CD14-positive monocyte (primary cell): ENCODE results near the gene GARIN6. TPM values are rescaled to one million over a fixed set of nuclear protein-coding genes. Genes with fewer than 3 reads are reported as not detected.
"Not testable (repeated sequence)": the region's sequence is repeated elsewhere in the genome, so short reads cannot be mapped to it uniquely, and the experiment has no call there.

ENCODE experiments used
- DNase-seq, 3 donors: peaks; one replicate each; pipeline ENCODE4 v3.0.0-alpha.2; 2011 to 2022
- H2AFZ ChIP-seq: 2 replicates; pipeline ENCODE4 v1.6.0; 2012; ENCODE audit warnings: mild to moderate bottlenecking, low read depth, low read length, inconsistent platforms; ENCODE audit not compliant: insufficient read depth, poor library complexity, severe bottlenecking
- H3K27ac ChIP-seq, 2 donors: 1 replicate in 1 of 2; 2 replicates in 1 of 2; pipeline ENCODE4 v1.5.1; 2012 to 2013; ENCODE audit warnings: low read length in 2 of 2, control low read depth in 1 of 2, inconsistent platforms in 1 of 2, low read depth in 1 of 2, mild to moderate bottlenecking in 1 of 2
- H3K27me3 ChIP-seq, 2 donors: one replicate each; pipeline versions ENCODE4 v1.6.0 to v1.6.1; 2011 to 2013; ENCODE audit warnings: low read length in 2 of 2; ENCODE audit not compliant: control insufficient read depth in 2 of 2, insufficient read depth in 2 of 2
- H3K36me3 ChIP-seq, 2 donors: replicated peaks in 1 of 2; 1 replicate in 1 of 2; 2 replicates in 1 of 2; pipeline versions ENCODE4 v1.5.1 to v1.6.1; 2012 to 2013; ENCODE audit warnings: low read length in 2 of 2, control low read depth in 1 of 2, inconsistent platforms in 1 of 2, mild to moderate bottlenecking in 1 of 2; ENCODE audit not compliant: insufficient read depth in 2 of 2, control insufficient read depth in 1 of 2
- H3K4me1 ChIP-seq, 2 donors: 1 replicate in 1 of 2; 2 replicates in 1 of 2; pipeline versions ENCODE4 v1.5.1 to v1.6.1; 2012 to 2013; ENCODE audit warnings: low read length in 2 of 2, control low read depth in 1 of 2, inconsistent platforms in 1 of 2, mild to moderate bottlenecking in 1 of 2, moderate library complexity in 1 of 2; ENCODE audit not compliant: insufficient read depth in 2 of 2, control insufficient read depth in 1 of 2
- H3K4me2 ChIP-seq: replicated peaks from 2 replicates; pipeline ENCODE3; 2012; ENCODE audit warnings: low read length, moderate library complexity, mild to moderate bottlenecking; ENCODE audit not compliant: poor library complexity, severe bottlenecking; ENCODE audit errors: extremely low read depth
- H3K4me3 ChIP-seq, 3 experiments: fragments of 200-600 bp in 1 of 3; sonication (generic) in 1 of 3; replicated peaks in 1 of 3; 1 replicate in 2 of 3; 2 replicates in 1 of 3; pipeline ENCODE4 v1.5.1; 2011 to 2013; ENCODE audit warnings: low read length in 3 of 3, mild to moderate bottlenecking in 3 of 3, control low read depth in 2 of 3, low read depth in 2 of 3, inconsistent platforms in 1 of 3, moderate library complexity in 1 of 3
- H3K79me2 ChIP-seq: 2 replicates; pipeline ENCODE4 v1.6.0; 2012; ENCODE audit warnings: mild to moderate bottlenecking, control low read depth, inconsistent platforms, low read length, moderate library complexity; ENCODE audit not compliant: insufficient read depth
- H3K9ac ChIP-seq: 2 replicates; pipeline ENCODE4 v1.6.0; 2017; ENCODE audit warnings: low read length, mild to moderate bottlenecking; ENCODE audit not compliant: insufficient read depth, poor library complexity, severe bottlenecking
- H3K9me3 ChIP-seq, 2 donors: replicated peaks in 1 of 2; 1 replicate in 1 of 2; 2 replicates in 1 of 2; pipeline versions ENCODE4 v1.5.1 to v1.6.1; 2012 to 2013; ENCODE audit warnings: low read length in 2 of 2, control low read depth in 1 of 2; ENCODE audit not compliant: control insufficient read depth in 1 of 2, insufficient read depth in 1 of 2
- H4K20me1 ChIP-seq: 2 replicates; pipeline ENCODE4 v1.6.0; 2012; ENCODE audit warnings: mild to moderate bottlenecking, low read length, control low read depth, moderate library complexity; ENCODE audit not compliant: insufficient read depth
- H3K27ac Mint-ChIP-seq, 7 donors: one replicate each; pipeline ENCODE4 v1.8.0; 2020; ENCODE audit warnings: mild to moderate bottlenecking in 7 of 7, mixed read lengths in 7 of 7, moderate library complexity in 6 of 7, inconsistent platforms in 2 of 7
- H3K27me3 Mint-ChIP-seq, 3 donors: one replicate each; pipeline ENCODE4 v1.8.0; 2021 to 2022; ENCODE audit warnings: low read depth in 3 of 3, mild to moderate bottlenecking in 3 of 3, mixed read lengths in 3 of 3, moderate library complexity in 3 of 3, inconsistent platforms in 1 of 3
- H3K36me3 Mint-ChIP-seq, 2 donors: one replicate each; pipeline ENCODE4 v1.8.0; 2020; ENCODE audit warnings: mixed read lengths in 2 of 2, inconsistent platforms in 1 of 2, mild to moderate bottlenecking in 1 of 2
- H3K4me1 Mint-ChIP-seq: one replicate; pipeline ENCODE4 v1.8.0; 2020; ENCODE audit warnings: mild to moderate bottlenecking, mixed read lengths
- H3K4me3 Mint-ChIP-seq, 2 donors: one replicate each; pipeline ENCODE4 v1.8.0; 2020; ENCODE audit warnings: mild to moderate bottlenecking in 2 of 2, mixed read lengths in 2 of 2, moderate library complexity in 1 of 2
- H3K9me3 Mint-ChIP-seq, 7 donors: one replicate each; pipeline ENCODE4 v1.8.0; 2020 to 2022; ENCODE audit warnings: mixed read lengths in 7 of 7, mild to moderate bottlenecking in 6 of 7, moderate library complexity in 6 of 7, inconsistent platforms in 2 of 7
- WGBS: methylation state at CpG from one replicate; pipeline ENCODE4 v1.1.5; 2013; ENCODE audit warnings: missing lambda C conversion rate; ENCODE audit not compliant: insufficient coverage; 5-methylcytosine and 5-hydroxymethylcytosine counted together
- intact Hi-C, 2 donors: fragments of 100-400 bp; cut with micrococcal nuclease; formaldehyde crosslinking; loops; one replicate each; pipeline versions ENCODE4 v1.15.0 to v1.15.1; 2023
- polyA plus RNA-seq, 3 donors: library from polyadenylated mRNA; depleted of rRNA in 1 of 3; unstranded in 2 of 3; stranded (reverse) in 1 of 3; fragments of 300-500 nt in 2 of 3; fragments of >200 nt in 1 of 3; fragmentation: Illumina TruSeq in 2 of 3; gene quantifications; 1 replicate in 2 of 3; 2 replicates in 1 of 3; pipeline ENCODE4 v1.2.3, GENCODE V29; 2012 to 2021
- TF ChIP-seq, protein P1 (sequence below): fragments of 200-600 bp; IDR thresholded peaks from one replicate; pipeline ENCODE4 v1.8.0; 2022; ENCODE audit warnings: antibody characterized with exemption, mild to moderate bottlenecking

The GARIN6 gene
- polyA plus RNA-seq, 3 donors, result not detected

DNA sequence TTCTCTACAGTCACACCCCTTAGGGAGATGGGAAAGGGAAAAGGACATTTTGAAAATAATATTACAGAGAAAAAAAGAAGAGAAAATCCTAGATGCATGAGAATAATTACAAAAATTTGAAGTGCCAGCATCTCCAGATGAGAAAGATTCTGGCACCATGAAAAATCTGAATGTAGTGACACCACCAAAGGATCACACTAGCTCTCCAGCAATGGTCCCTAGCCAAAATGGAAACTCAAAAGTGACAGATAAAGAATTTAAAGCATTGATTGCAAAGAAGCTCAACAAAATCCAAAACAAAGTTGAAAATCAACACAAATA is 27.4 kb upstream of the GARIN6 start:
- H3K79me2 ChIP-seq, result no peaks in the 10 kb centered on the region
- peaks cover 0 to 4% of the 10 kb centered on the region in 2 donors for H3K9me3 ChIP-seq
- H3K4me2 ChIP-seq, result no peak overlapping the region
- Mint-ChIP-seq H3K4me3 (no peak overlapping the region), H3K36me3 (no peaks in the 10 kb centered on the region), H3K27ac (no peak overlapping the region), H3K9me3 (peaks cover 0 to 3% (median 0%) of the 10 kb centered on the region in 7 donors), H3K27me3 (no peaks in the 10 kb centered on the region), H3K4me1 (no peaks in the 10 kb centered on the region)
- no peak overlapping the region for H3K27ac ChIP-seq
- no peak overlapping the region for H3K4me3 ChIP-seq
- no peak for DNase-seq
- no peak overlapping the region for H3K9ac ChIP-seq
- no peaks in the 10 kb centered on the region for H3K27me3 ChIP-seq
- no peaks in the 10 kb centered on the region for H4K20me1 ChIP-seq
- no peak overlapping the region for H2AFZ ChIP-seq
- no peaks in the 10 kb centered on the region for H3K36me3 ChIP-seq
- no peaks in the 10 kb centered on the region for H3K4me1 ChIP-seq
- intact Hi-C loops, result loop anchor here (5.0 kb wide), 1 partner anchor 578 kb away; no protein-coding TSS in a partner anchor
- TF ChIP-seq, protein P1, sequence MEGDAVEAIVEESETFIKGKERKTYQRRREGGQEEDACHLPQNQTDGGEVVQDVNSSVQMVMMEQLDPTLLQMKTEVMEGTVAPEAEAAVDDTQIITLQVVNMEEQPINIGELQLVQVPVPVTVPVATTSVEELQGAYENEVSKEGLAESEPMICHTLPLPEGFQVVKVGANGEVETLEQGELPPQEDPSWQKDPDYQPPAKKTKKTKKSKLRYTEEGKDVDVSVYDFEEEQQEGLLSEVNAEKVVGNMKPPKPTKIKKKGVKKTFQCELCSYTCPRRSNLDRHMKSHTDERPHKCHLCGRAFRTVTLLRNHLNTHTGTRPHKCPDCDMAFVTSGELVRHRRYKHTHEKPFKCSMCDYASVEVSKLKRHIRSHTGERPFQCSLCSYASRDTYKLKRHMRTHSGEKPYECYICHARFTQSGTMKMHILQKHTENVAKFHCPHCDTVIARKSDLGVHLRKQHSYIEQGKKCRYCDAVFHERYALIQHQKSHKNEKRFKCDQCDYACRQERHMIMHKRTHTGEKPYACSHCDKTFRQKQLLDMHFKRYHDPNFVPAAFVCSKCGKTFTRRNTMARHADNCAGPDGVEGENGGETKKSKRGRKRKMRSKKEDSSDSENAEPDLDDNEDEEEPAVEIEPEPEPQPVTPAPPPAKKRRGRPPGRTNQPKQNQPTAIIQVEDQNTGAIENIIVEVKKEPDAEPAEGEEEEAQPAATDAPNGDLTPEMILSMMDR, result peak; percentile 6

DNA sequence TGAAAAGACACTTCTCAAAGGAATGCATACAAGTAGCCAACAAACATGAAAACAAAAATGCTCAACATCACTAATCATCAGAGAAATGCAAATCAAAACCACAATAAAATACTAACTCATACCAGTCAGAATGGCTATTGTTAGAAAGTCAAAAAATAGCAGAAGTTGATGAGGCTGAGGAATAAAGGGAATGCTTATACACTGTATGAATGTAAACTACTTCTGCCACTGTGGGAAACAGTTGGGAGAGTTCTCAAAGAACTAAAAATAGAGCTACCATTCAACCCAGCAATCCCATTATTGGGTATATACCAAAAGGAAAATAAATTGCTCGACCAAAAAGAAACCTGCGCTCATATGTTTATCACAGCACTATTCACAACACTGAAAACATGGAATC is 23.0 kb upstream of the GARIN6 start:
- intact Hi-C loops, result loop anchor here (5.0 kb wide), 1 partner anchor 582 kb away; no protein-coding TSS in a partner anchor
- H3K27ac ChIP-seq, H3K9me3 Mint-ChIP-seq, H2AFZ ChIP-seq, H3K27me3 Mint-ChIP-seq, H4K20me1 ChIP-seq, H3K4me3 Mint-ChIP-seq, H3K4me2 ChIP-seq, H3K36me3 ChIP-seq, H3K9ac ChIP-seq, H3K9me3 ChIP-seq, H3K4me3 ChIP-seq, H3K4me1 Mint-ChIP-seq, H3K27ac Mint-ChIP-seq, H3K4me1 ChIP-seq, H3K79me2 ChIP-seq, DNase-seq, H3K36me3 Mint-ChIP-seq, H3K27me3 ChIP-seq: not testable (repeated sequence)
- WGBS, result no CpG with 5 or more reads among the region's 2 CpGs
